Right ventricle myocardium inferior (tissue), 1 donor: ENCODE measurements around the gene NPDC1. TPM values are rescaled to one million over a fixed set of nuclear protein-coding genes. Genes with fewer than 3 reads are reported as not detected.
"Not testable (repeated sequence)": the region's sequence is repeated elsewhere in the genome, so short reads cannot be mapped to it uniquely, and the experiment has no call there.

Source experiments
- ATAC-seq: fragments of 200-7000 bp; cut with Tn5 transposase; one replicate; pipeline ENCODE4 v1.9.1; 2020; ENCODE audit warnings: mild to moderate bottlenecking, moderate library complexity
- DNase-seq: peaks from one replicate; pipeline ENCODE4 v3.0.0; 2021; ENCODE audit errors: missing footprints
- intact Hi-C: fragments of 100-400 bp; cut with DNase I; formaldehyde crosslinking; loops from one replicate; pipeline ENCODE4 v1.11.0; 2022
- total RNA-seq: library from RNA; stranded (reverse); fragmentation: NEBNext Ultra II Directional; extraction: Animal tissue kit (Norgen Biotek cat#: 25700); gene quantifications from one replicate; pipeline ENCODE4 v1.2.1, GENCODE V29; 2021
- donor health status: DM: no; HTN: yes; CAD: no; lungs with severe emphysema.

NPDC1 gene
- total RNA-seq, 1 donor from 2014 or later, result 69.0 TPM

DNA sequence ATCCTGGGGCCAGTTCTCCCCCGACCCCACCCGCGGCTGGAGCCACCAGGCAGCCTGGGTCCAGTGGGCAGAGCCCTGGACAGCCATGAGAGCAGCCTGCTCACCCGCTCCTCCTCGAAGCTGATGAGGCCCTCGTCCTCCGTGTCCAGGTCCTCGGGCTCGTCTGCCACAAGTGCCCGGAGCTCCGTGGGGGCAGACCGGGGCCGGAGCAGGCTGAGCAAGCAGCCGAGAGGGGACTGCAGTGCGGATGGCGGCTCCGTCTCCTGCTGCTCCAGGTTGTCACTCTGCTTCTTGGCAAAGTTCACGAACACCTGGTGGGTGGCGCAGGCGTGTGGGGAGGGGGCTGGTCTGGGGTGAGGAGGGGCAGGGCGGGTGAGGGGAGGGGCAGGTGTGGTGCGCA lies 37.7 kb downstream of the NPDC1 start:
- intact Hi-C loops, result no loop called here
- ATAC-seq (no peak), DNase-seq (no peak)

DNA sequence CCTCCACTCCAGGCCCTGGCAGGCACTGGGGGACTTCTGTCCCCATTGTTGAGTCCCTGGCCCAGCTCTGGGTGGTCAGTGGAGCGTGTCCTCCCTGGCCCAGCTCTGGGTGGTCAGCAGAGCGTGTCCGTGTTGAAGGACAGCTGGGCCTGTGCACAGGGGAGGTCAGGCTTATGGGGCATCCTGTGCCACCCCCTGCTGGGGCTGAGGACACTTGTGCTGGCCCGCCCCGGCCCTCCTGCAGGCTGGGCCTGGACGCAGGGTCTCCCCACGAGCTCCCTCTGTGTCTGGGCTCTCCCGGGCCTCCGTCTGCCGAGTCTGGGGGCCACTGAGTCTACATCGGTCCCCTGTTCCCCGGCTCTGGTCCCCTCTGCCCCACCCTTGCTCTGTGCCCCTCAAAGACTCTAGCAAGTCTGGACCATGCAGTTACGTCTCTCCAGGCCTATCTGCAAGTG lies 38.1 kb downstream of the NPDC1 start:
- DNase-seq (no peak), ATAC-seq (no peak)
- intact Hi-C loops, result no loop called here

DNA sequence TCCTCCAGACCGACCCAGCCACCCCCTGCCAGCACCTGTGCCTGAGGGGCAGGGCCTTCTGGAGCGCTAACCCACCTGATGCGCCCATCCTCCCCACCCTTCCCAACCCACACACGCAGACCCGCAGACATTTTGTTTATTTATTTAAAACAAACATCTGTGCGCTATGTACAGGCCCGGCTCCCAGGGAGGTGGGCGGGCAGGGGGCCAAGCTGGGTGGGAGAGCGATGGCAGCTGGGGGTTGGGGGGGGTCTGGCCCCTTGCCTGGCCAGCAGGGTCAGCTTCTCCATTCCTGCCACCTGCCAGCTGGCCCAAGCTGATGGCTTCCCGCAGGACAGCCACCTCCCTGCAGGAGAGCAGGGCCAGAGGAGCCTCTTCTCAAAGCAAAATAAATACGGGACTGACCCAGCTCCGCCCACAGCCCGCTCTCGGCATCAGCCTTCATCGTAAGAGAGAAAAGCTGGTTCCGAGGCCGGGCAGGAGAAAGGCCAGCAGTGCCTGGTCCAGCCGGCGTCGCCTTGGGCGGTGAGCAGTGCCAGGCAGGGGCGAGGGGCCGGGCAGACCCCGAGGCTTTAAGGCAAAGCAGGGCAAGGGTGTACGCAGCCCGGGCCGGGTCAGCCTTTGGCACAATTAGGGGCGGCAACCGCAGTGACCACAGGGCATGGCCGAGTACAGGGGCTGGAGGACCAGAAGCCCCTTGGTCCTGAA lies 38.7 kb downstream of the NPDC1 start:
- DNase-seq (no peak), ATAC-seq (peak; percentile 21)
- intact Hi-C loops, result no loop called here

DNA sequence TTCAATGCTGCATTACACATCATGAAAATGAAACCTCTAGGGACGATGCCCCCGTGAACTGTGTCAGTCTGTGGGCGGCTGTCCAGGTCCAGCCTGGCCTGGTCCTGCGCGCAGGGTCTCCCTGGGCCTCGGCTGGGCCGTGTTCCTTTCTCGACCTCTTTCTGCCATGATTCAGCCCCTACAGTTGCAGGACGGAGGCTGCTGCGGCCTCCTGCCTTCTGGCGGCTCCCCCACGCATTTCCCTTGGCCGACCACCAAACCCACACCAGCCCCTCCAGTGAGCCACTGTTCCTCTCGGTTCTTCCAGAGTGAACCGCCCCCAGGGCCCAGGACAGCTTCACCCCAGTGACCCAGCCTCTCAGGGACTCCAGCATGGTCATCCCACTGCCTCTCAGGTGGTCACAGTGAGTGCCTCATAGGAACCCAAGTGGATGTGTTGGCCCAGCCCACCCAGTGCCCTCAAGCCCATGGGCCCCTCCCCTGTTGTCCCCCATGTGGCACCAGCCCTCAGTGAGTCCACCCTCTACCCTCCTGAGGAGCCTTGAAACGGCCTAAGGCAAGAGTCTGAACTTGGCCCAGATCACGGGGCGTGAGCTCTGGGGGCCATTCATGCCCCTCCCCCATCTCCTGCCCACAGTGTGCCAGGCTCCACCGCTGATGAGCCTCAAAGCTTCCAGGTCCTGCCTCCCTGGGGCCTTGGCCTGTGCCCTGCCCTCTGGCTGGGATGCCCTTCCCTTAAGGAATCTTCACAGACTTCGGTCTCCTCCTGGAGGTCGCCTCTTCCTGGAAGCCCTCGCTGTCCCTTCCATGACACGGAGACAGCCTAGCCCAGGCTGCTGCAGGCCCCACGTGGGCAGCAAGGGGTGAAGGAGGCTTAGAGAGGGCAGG lies 39.6 kb downstream of the NPDC1 start:
- DNase-seq (no peak), ATAC-seq (no peak)
- intact Hi-C loops, result no loop called here

DNA sequence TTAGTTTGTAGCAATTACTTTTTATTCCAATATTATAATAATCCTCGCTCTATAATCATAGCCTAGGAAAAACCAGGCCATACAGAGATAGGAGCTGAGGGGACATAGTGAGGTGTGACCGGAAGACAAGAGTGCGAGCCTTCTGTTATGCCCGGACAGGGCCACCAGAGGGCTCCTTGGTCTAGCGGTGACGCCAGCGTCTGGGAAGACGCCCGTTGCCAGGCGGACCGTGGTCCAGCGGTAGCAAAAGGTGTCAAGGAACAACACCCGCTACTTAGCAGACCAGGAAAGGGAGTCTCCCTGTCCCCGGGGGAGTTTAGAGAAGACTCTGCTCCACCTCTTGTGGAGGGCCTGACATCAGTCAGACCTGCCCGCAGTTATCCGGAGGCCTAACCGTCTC lies 41.7 kb downstream of the NPDC1 start:
- DNase-seq, ATAC-seq, intact Hi-C loops: not testable (repeated sequence)

DNA sequence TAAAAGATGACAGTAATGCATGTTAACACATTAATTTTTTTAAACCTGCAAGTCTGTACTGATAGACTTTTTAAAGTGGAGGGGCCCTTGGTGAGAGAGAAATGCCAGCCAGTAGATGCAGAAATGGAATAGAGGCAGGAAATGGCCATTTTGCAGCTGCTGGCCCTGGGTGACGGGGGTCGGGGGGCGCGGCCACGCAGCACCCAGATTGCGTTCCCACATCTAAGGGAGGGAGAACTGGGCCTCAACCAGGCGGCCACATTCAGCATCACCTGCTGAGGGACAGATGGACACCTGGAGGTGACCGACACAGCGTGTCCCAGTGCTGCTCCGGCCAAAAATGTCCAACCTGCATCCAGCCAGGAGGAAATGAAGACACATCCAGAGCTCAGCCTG lies 43.3 kb downstream of the NPDC1 start:
- intact Hi-C loops, result no loop called here
- DNase-seq (no peak), ATAC-seq (no peak)

DNA sequence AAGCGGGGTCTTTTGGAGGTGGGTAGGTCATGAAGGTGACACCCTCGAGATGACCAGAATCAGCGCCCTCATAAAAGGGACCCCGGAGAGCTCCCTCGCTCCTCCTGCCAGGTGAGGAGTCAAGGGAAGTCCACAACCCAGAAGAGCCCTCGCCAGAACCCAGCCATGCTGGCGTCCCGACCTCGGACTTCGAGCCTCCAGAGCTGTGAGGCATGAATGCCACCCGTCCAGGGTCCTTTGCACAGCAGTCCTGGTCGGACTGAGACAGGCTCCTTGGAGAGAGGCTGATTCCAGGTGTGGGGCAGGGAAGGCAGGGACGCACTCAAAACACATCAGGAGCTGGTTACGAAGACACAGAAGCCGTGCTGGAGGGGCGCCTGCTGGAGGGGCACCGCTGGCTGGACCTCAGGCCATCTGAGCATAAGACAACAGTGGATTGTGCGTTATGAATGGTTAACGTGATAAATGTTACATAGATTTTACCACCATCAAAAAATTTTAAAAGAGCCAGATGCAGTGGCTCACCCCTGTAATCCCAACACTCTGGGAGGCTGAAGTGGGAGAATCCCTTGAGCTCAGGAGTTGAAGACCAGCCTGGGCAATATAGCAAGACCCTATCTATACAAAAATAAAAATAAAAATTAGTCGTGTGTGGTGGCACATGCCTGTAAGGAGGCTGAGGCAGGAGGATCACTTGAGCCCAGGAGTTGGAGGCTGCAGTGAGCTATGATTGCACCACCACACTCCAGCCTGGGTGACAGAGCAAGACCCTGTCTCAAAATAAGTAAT lies 43.9 kb downstream of the NPDC1 start:
- DNase-seq (no peak), ATAC-seq (no peak)
- intact Hi-C loops, result no loop called here

DNA sequence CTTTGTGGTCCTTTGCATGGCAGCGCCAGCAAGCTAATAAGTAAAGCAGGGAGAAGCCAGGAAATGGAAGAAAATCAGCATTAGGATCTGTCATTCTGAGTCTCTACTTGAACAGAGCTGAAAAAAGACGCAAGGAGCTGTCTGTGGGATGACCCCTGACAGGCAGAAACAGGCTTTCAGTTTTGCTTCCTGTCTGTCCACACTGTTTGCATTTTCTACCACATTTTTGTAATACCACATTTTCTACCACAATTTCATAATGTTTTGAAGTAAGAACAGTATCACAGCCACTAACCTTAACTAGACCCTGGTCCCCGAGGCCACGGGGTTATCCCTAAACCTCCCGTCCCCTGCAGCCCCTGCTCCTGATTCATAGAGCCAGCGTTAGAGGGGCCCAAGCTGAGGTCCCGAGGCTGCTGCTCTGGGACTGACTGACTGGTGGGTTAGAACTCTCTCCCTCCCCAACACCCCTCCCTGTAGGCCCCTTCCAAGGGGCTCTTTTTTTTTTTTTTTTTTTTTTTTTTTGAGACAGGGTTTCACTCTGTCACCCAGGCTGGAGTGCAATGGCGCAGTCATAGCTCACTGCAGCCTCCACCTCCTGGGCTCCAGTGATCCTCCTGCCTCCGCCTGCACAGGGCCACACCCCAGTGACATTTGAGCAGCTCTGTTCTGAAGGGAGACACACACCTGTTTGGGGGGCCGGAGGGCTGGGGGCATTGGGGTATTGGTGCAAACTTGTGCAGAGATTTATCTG lies 45.6 kb downstream of the NPDC1 start:
- intact Hi-C loops, result no loop called here
- ATAC-seq, result no peak

DNA sequence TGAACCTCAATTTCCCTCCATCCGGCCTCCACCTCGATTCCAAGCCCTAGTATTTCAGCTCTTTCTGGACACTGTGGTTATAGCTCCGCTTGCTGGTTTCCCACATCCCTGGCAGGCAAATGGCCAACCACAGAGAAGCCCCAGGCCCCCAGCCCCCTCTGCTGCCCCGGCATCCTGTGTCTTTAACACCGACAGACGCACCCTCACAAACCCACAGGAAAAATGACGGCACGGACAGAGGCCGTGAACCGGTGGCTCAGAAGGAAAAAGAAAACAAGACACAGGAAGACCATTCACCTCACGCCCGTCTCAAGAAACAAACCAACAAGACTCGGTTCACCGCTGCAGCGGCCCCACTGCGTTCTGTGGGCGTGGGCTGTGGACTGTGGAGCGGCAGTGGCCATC lies 48.1 kb downstream of the NPDC1 start:
- intact Hi-C loops, result no loop called here
- no peak for ATAC-seq

More for the DNA sequence above, 45.6 kb downstream of the NPDC1 start:
- no peak for DNase-seq

DNA sequence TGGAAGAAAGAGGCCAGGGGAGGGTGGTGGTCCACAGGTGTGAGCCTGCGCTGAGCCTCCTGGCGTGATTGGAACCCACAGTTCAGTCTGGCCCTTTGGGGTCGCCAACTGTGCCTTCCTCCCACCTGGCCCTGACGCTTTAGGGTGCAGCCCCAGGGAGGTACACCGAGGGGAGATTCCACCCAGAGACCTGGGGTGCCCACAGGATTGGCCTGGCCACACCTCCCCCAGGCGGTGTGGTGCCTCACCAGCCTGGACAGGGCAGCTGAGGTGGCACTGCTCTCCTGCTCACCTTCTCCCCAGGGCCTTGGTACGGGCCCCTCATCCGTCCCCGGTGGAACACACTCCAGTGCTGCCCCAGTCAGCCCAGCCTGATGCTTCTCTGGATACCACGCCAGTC lies 48.6 kb downstream of the NPDC1 start:
- DNase-seq (no peak), ATAC-seq (no peak)
- intact Hi-C loops, result no loop called here

More for the DNA sequence above, 48.1 kb downstream of the NPDC1 start:
- DNase-seq, result no peak

DNA sequence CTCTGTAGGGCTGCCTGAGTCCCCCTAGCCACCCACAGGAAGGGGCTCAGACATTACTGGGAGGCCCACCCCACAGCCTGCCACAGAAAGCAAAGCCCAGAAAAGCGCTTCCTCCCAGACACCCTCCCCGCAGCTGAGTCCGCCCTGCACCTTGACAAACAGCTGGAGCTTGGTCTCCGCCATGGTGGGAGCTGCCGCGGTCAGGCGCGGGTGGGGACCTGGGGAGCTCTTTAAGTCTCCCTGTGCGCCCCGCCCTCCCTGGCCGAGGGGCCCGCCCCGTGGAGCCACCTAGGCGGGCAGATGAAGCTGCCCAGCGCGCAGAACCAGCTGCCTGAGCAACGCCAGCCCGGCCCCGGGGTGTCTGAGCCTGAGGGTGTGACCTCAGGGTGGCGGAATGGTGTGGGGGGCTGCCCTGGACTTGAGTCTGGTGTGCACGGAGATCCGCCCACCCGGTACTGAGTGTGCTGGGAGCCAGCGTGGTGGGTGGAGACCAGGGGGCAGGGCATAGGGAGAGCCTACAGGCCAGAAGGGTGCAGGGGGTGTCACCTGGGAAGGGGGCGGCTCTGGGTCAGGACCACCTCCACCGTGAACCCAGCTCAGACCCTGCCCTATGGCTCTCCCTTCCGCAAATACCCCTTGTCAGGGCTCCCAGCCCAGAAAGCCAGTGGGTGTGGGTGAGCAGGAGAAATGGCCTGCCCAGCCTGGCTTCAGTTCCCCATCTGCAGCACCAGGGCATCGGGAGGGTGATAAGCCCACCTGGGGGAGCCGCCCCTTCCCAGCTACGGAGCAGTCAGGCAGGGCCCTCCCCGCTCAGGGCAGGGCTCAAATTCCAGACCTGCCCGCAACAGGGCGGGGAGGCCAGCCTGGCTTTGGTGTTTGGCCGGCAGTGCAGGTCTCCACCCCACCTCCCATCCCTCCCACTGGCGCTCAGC lies 49.4 kb downstream of the NPDC1 start, which contains the start of gene CLIC3:
Gene CLIC3 (minus strand): TSS at position 208 of the 932 bp plus-strand sequence. CDS start 25 bp downstream, at position 183.
- ATAC-seq, result no peak
- intact Hi-C loops, result no loop called here
- no peak for DNase-seq

DNA sequence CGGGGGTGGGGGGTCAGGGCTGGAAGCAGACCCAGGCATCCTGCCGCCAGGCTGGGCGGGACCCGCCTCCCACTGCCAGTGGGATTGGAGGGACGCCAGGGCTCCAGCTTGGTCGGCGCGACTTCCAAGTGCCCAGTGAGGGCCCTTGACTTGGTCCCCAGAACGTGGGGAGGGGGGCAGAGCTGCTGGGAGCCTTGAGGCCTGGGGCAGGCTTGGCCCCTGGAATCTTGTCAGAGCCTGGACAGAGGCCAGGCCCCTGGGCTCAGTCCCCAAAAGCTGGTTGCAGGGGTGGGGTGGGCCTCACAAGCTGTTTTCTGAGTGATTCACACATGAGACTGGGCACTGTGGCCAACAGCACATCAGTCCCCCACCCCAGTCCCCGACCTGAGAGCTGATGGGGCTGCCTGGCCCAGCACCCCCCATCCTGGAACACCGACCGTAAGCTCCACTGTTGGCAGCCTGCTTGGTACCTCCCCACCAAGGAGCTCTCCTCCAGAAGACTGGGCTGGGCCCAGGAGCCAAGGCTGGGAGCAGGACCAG lies 50.1 kb downstream of the NPDC1 start:
- DNase-seq (no peak), ATAC-seq (no peak)
- intact Hi-C loops, result no loop called here

DNA sequence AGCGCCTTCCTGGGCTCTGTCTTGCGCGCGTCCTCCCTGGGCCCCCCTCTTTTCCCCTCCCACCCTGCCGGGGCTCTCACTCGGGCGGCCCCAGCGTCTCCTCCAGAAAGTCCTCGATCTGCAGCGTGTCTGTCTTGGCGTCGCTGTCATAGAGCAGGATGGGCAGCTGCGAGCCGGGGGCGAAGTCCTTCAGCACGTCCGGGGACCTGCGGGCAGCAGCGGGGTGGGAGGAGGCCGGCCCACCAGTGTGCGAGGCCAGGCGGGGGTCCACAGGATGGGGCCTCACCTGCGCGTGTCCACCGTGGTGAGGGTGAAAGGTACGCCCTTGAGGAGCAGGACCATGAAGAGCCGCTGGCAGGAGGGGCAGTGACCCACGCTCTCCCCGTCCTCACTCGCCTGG lies 50.6 kb downstream of the NPDC1 start:
- intact Hi-C loops, result no loop called here
- DNase-seq, result no peak
- no peak for ATAC-seq

DNA sequence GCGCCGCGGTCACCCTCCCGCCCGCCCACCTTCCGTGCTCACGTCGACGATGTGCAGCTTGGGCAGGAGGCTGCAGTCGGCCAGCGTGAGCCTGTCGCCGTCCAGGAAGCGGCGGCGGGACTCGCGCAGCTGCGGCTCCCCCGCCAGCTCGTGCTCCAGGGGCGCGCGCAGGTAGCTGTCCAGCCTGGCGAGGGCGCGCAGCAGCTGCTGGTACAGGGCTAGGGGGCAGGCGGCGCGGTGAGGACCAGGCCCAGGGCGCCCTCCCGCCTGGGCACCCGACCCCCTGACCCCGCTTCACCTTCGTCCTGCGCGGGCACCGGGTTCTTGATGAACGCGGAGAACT lies 51.1 kb downstream of the NPDC1 start:
- intact Hi-C loops, result no loop called here

DNA sequence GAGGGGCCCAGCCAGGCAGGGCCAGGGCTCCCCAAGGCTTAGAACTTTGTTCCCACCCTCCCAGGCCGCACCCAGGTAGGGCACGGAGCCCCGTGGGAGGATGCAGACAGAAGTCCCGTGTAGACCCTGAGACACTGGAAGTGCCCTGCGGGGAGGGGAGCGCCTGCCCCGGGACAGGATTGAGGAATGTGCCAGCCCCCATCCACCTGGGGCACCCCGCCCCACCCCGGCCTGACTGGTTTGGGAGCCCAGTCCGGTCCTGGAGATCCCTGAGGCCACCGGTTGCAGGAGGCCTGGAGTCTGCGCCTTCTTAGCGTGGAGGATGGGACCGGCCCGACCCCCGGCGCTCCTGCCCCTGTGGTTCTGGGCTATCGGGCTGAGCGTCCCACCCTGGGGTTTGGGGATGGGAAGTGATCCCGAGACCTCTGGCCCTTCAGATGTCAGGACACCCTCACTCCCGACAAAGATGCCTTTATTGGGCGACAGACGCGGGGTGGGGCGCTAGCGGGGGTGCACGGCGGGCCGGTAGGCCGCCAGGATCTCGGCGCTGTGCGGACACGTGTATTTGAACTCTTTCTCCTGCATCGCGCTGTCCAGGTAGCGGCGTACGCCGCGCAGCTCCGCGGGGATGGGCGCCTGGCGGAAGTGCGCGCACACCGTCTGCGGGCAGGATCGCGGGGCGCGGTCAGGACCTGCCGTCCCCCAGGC lies 51.6 kb downstream of the NPDC1 start:
- ATAC-seq (no peak), DNase-seq (no peak)
- intact Hi-C loops, result no loop called here

More for the DNA sequence above, 51.1 kb downstream of the NPDC1 start:
- DNase-seq (no peak), ATAC-seq (no peak)

DNA sequence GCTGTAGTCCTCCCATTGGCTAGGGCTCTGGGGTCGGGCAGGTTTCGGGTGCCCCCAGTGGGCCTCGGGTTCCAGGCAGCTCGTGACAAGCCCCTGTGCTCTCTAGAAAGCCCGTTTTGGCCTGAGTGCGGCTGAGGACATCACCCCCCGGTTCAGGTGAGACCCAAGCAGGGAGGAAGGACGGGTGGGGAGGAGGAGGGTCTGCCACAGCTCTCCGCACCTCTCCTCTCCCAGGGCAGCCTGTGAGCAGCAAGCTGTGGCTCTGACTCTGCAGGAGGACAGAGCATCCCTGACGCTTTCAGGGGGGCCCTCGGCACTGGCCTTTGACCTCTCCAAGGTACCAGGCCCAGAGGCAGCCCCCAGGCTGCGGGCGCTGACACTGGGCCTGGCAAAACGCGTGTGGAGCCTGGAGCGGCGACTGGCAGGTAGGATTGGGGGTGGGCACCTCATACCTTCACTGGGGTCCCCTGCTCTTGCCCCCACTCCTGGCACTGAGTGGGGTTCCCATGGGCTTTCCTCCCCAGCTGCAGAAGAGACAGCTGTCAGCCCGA lies 53.1 kb downstream of the NPDC1 start:
- intact Hi-C loops, result no loop called here
- no peak for DNase-seq
- no peak for ATAC-seq
